SK-N-SH treated with all-trans-retinoic acid at 6 μM for 48 hours (cell line): ENCODE data around the gene PFKL.

Source experiments
- ARNTL ChIP-seq: fragments of 450-650 bp; formaldehyde crosslinking; IDR thresholded peaks from 2 replicates; pipeline ENCODE4 v1.5.0; 2020; ENCODE audit warnings: low read depth, mild to moderate bottlenecking, moderate library complexity, borderline replicate concordance
- CREB5 ChIP-seq: fragments of 250-450 bp; sonication (Bioruptor Pico); IDR thresholded peaks from 2 replicates; pipeline ENCODE4 v1.5.1; 2020; ENCODE audit warnings: low read depth, mild to moderate bottlenecking, moderate library complexity
- PATZ1 ChIP-seq: fragments of 250-450 bp; sonication (Bioruptor Pico); IDR thresholded peaks from 2 replicates; pipeline ENCODE4 v1.8.0; 2020; ENCODE audit warnings: mild to moderate bottlenecking, moderate library complexity, borderline replicate concordance
- ZC3H10 ChIP-seq: fragments of 250-450 bp; sonication (Bioruptor Pico); IDR thresholded peaks from 2 replicates; pipeline ENCODE4 v1.5.1; 2021; ENCODE audit warnings: mild to moderate bottlenecking, moderate library complexity
- ZFP3 ChIP-seq: fragments of 250-450 bp; sonication (Bioruptor Pico); IDR thresholded peaks from 2 replicates; pipeline ENCODE4 v1.5.0; 2020; ENCODE audit warnings: mild to moderate bottlenecking, moderate library complexity

GRCh38 chr21:44329086-44329889, 29.4 kb downstream of the PFKL start:
- TF ChIP-seq PATZ1 (CRISPR knock-in tag) = no peak
- TF ChIP-seq CREB5 (CRISPR knock-in tag) = no peak
- no peak for TF ChIP-seq ARNTL
- no peak for TF ChIP-seq ZC3H10 (CRISPR knock-in tag)
- no peak for TF ChIP-seq ZFP3 (CRISPR knock-in tag)
